ENCODE data around the gene RFNG.
A peak's percentile ranks its signal among the peaks of the same experiment; 100 is the strongest.

RFNG gene

DNA sequence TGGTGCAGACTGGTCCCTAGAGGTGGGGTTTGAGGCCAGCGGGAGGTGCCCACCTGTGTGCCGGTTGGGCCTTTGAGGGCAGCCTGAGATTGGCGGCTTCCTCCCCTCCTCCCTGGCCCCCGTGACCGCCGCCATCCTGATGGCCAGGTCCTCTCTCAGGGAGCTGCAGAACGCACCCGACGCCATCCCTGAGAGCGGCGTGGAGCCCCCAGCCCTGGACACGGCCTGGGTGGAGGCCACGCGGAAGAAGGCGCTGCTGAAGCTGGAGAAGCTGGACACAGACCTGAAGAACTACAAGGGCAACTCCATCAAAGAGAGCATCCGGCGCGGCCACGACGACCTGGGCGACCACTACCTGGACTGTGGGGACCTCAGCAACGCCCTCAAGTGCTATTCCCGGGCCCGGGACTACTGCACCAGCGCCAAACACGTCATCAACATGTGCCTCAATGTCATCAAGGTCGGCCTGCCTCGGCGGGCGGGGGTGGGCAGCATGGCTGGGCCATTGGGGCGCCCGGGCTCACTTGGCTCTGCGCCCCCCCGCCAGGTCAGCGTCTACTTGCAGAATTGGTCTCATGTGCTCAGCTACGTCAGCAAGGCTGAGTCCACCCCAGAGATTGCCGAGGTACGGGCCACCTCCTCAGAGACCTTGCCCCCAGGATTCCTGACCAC is 2.9 kb upstream of the RFNG start:
- Histone ChIP-seq H4K5ac (ENCODE audit: low read length) (no peak overlapping the region), H3K23ac (ENCODE audit: low read length) (no peak overlapping the region), H3K27ac (ENCODE audit: low read depth, low read length) (no peak overlapping the region), H3K27me3 (ENCODE audit: insufficient read depth, low read length, poor library complexity) (no peaks in the 10 kb centered on the region), H3K56ac (ENCODE audit: low read length) (no peak overlapping the region), H3K18ac (ENCODE audit: low read length) (no peak overlapping the region), H3K79me2 (ENCODE audit: control insufficient read depth, insufficient read depth, low read length) (peaks cover 7% of the 10 kb centered on the region), H3K4me2 (ENCODE audit: low read length) (no peak overlapping the region), H2AK5ac (ENCODE audit: low read length) (no peak overlapping the region), H3K36me3 (ENCODE audit: control insufficient read depth, insufficient read depth, low read length) (peaks cover 6% of the 10 kb centered on the region), H2BK5ac (ENCODE audit: low read length) (no peak overlapping the region), H4K8ac (ENCODE audit: low read depth, low read length) (no peak overlapping the region), H3K9ac (ENCODE audit: low read length) (no peak overlapping the region), H3K4me1 (ENCODE audit: control insufficient read depth, low read depth, low read length) (no peaks in the 10 kb centered on the region), H3K4me3 (ENCODE audit: low read length) (no peak overlapping the region), H3K79me1 (ENCODE audit: low read length) (peaks cover 3% of the 10 kb centered on the region), H2BK15ac (replicated peaks; ENCODE audit: low read depth) (no peak overlapping the region), H3K4ac (ENCODE audit: low read depth, low read length) (no peak overlapping the region), H2BK120ac (ENCODE audit: low read depth, low read length) (no peak overlapping the region)
- WGBS (ENCODE audit: extremely low coverage, insufficient coverage, low lambda C conversion rate), result no CpG with 5 or more reads among the region's 38 CpGs
- DNase-seq, result no peak

DNA sequence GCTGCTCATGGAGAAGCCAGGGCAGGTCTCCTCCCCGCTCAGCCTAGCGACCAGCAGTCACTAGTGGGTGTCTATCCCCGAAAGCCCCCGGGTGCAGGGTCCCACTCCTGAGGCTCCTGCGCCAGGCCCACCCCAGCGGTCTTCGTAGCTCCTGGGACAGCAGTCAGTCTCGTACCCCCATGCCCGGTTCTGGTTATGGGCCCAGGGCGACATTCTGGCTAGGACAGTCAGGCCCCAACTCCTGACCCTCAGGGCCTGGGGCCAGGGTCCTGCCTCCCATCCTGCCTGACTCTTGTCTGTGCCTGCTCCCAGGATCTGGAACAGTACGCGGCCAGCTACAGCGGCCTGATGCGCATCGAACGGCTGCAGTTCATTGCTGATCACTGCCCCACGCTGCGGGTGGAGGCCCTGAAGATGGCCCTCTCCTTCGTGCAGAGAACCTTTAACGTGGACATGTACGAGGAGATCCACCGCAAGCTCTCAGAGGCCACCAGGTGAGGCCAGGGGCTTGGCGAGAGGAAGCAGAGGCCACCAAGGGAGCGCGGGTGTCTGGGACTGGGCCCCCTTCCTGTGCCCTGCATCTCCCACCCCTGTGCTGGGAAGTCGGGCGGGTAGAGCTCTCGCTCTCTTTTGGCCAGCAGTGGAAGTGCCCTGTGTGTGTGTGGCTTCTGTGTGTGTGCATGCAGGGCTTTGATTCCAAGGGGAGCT is 2.1 kb upstream of the RFNG start:
- Histone ChIP-seq H3K79me1 (ENCODE audit: low read length) (peaks cover 3% of the 10 kb centered on the region), H3K18ac (ENCODE audit: low read length) (no peak overlapping the region), H3K4me2 (ENCODE audit: low read length) (no peak overlapping the region), H3K79me2 (ENCODE audit: control insufficient read depth, insufficient read depth, low read length) (peaks cover 7% of the 10 kb centered on the region), H3K9ac (ENCODE audit: low read length) (no peak overlapping the region), H4K8ac (ENCODE audit: low read depth, low read length) (no peak overlapping the region), H3K23ac (ENCODE audit: low read length) (no peak overlapping the region), H3K36me3 (ENCODE audit: control insufficient read depth, insufficient read depth, low read length) (peaks cover 6% of the 10 kb centered on the region), H2BK120ac (ENCODE audit: low read depth, low read length) (no peak overlapping the region), H2BK5ac (ENCODE audit: low read length) (no peak overlapping the region), H3K4me1 (ENCODE audit: control insufficient read depth, low read depth, low read length) (no peaks in the 10 kb centered on the region), H2AK5ac (ENCODE audit: low read length) (no peak overlapping the region), H3K4me3 (ENCODE audit: low read length) (no peak overlapping the region), H3K56ac (ENCODE audit: low read length) (no peak overlapping the region), H3K27me3 (ENCODE audit: insufficient read depth, low read length, poor library complexity) (no peaks in the 10 kb centered on the region), H4K5ac (ENCODE audit: low read length) (no peak overlapping the region), H3K4ac (ENCODE audit: low read depth, low read length) (no peak overlapping the region), H3K27ac (ENCODE audit: low read depth, low read length) (no peak overlapping the region), H2BK15ac (replicated peaks; ENCODE audit: low read depth) (no peak overlapping the region)
- no peak for DNase-seq
- WGBS (ENCODE audit: extremely low coverage, insufficient coverage, low lambda C conversion rate), result no CpG with 5 or more reads among the region's 28 CpGs

DNA sequence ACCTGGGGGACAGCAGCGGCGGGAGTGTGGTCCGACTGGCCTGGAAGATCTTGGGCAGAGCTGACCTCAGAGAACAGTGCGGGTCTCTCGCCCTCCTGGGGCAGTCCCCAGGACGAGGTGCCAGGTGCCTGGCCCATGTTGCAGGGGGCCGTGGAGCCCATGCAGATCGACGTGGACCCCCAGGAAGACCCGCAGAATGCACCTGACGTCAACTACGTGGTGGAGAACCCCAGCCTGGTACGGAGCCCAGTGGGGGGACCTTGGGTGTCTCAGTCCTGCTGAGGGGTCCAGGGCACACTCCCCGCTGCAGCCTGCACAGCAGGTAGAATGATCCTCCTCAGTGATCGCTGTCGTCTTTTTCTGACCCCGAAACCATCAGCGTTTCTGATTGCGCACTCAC is 1.5 kb upstream of the RFNG start:
- Histone ChIP-seq H3K27me3 (ENCODE audit: insufficient read depth, low read length, poor library complexity) (no peaks in the 10 kb centered on the region), H3K18ac (ENCODE audit: low read length) (no peak overlapping the region), H2BK5ac (ENCODE audit: low read length) (no peak overlapping the region), H3K4ac (ENCODE audit: low read depth, low read length) (no peak overlapping the region), H2BK120ac (ENCODE audit: low read depth, low read length) (no peak overlapping the region), H4K5ac (ENCODE audit: low read length) (no peak overlapping the region), H3K79me2 (ENCODE audit: control insufficient read depth, insufficient read depth, low read length) (peaks cover 7% of the 10 kb centered on the region), H4K8ac (ENCODE audit: low read depth, low read length) (no peak overlapping the region), H2BK15ac (replicated peaks; ENCODE audit: low read depth) (no peak overlapping the region), H3K9ac (ENCODE audit: low read length) (no peak overlapping the region), H3K27ac (ENCODE audit: low read depth, low read length) (no peak overlapping the region), H3K4me2 (ENCODE audit: low read length) (no peak overlapping the region), H3K23ac (ENCODE audit: low read length) (no peak overlapping the region), H3K79me1 (ENCODE audit: low read length) (peaks cover 3% of the 10 kb centered on the region), H2AK5ac (ENCODE audit: low read length) (no peak overlapping the region), H3K4me1 (ENCODE audit: control insufficient read depth, low read depth, low read length) (no peaks in the 10 kb centered on the region), H3K4me3 (ENCODE audit: low read length) (no peak overlapping the region), H3K36me3 (ENCODE audit: control insufficient read depth, insufficient read depth, low read length) (peaks cover 6% of the 10 kb centered on the region), H3K56ac (ENCODE audit: low read length) (no peak overlapping the region)
- no CpG with 5 or more reads among the region's 19 CpGs for WGBS (ENCODE audit: extremely low coverage, insufficient coverage, low lambda C conversion rate)
- DNase-seq, result no peak

DNA sequence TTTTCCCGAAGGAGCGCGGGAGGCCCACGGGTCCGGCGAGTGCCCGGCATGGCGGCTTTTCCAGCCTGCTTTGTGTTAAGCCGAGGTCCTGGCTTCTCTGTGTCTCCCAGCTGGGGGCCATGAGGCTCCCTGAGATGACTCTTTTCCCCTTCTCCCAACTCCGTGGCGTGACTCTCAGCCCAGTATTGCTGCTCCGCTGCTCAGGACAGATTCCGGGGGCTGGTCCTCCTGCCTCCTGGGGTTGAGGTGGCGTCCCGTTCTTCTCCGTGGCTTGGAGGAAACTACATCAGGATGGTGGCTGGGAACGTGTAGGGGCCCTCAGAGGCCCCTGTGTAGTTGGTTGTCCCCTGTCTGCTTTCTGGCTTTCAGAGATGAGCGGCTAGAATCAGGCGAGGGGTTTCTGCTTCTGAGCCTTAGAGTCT is 1.0 kb upstream of the RFNG start:
- DNase-seq, result no peak
- Histone ChIP-seq H3K79me2 (ENCODE audit: control insufficient read depth, insufficient read depth, low read length) (peaks cover 7% of the 10 kb centered on the region), H3K56ac (ENCODE audit: low read length) (peak overlapping the region; percentile 91), H2BK15ac (replicated peaks; ENCODE audit: low read depth) (no peak overlapping the region), H3K4ac (ENCODE audit: low read depth, low read length) (no peak overlapping the region), H2AK5ac (ENCODE audit: low read length) (no peak overlapping the region), H2BK120ac (ENCODE audit: low read depth, low read length) (no peak overlapping the region), H3K27ac (ENCODE audit: low read depth, low read length) (no peak overlapping the region), H4K5ac (ENCODE audit: low read length) (no peak overlapping the region), H2BK5ac (ENCODE audit: low read length) (no peak overlapping the region), H3K4me1 (ENCODE audit: control insufficient read depth, low read depth, low read length) (no peaks in the 10 kb centered on the region), H3K18ac (ENCODE audit: low read length) (no peak overlapping the region), H4K8ac (ENCODE audit: low read depth, low read length) (no peak overlapping the region), H3K79me1 (ENCODE audit: low read length) (peaks cover 3% of the 10 kb centered on the region), H3K27me3 (ENCODE audit: insufficient read depth, low read length, poor library complexity) (no peaks in the 10 kb centered on the region), H3K9ac (ENCODE audit: low read length) (peak overlapping the region; percentile 84), H3K4me2 (ENCODE audit: low read length) (peak overlapping the region; percentile 67), H3K4me3 (ENCODE audit: low read length) (peak overlapping the region; percentile 87), H3K23ac (ENCODE audit: low read length) (no peak overlapping the region), H3K36me3 (ENCODE audit: control insufficient read depth, insufficient read depth, low read length) (peaks cover 6% of the 10 kb centered on the region)
- WGBS (ENCODE audit: extremely low coverage, insufficient coverage, low lambda C conversion rate), result no CpG with 5 or more reads among the region's 19 CpGs

DNA sequence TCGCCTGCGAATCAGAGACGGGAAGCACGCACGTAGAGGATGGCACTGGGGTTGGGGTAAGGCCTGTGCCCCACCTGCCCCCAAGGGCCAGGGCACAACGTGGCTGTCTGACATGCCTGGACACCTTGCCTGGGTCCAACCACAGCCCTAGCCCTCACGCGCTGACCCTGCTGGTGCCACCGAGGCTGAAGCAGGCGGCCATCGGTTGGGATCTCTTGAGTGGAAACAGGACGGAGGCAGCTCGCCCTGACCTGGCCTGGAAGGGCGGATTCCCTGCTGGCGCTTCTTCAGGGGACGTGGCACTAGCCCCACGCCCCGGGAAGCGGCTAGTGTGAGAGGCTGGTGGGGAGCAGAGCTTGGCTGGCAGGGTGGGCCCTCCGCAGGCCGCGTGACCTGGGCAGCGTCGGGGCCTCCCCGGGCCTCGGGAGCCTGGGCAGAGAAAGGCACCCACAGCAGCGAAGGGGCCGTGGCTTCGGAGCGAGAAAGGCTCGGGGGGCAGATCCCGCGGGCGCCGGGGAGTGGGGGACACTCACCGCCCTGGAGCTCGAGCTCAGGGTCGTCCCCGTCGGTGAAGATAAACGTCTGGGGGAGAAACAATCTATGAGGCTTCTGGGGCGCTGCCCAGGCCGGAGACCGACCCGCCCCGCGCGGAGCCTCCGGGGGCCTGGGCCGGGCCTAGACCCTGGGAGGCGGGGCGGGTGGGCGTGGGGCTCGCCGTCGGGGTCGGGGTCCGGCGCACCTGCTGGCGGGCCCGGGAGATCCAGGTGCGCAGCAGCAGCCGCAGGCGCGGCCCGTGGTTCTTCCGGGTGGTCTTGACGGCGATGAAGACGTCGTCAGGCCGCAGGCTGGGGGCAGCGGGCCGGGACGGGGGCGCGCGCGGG is 610 bp downstream of the RFNG start:
- Histone ChIP-seq H3K4me3 (ENCODE audit: low read length) (peak overlapping the region; percentile 28), H3K18ac (ENCODE audit: low read length) (no peak overlapping the region), H3K56ac (ENCODE audit: low read length) (peak overlapping the region; percentile 86), H2BK15ac (replicated peaks; ENCODE audit: low read depth) (no peak overlapping the region), H3K79me2 (ENCODE audit: control insufficient read depth, insufficient read depth, low read length) (peaks cover 7% of the 10 kb centered on the region), H3K4ac (ENCODE audit: low read depth, low read length) (no peak overlapping the region), H2BK120ac (ENCODE audit: low read depth, low read length) (no peak overlapping the region), H4K8ac (ENCODE audit: low read depth, low read length) (no peak overlapping the region), H2AK5ac (ENCODE audit: low read length) (peak overlapping the region; percentile 82), H3K36me3 (ENCODE audit: control insufficient read depth, insufficient read depth, low read length) (peaks cover 6% of the 10 kb centered on the region), H4K5ac (ENCODE audit: low read length) (no peak overlapping the region), H3K4me2 (ENCODE audit: low read length) (peak overlapping the region; percentile 46), H3K27ac (ENCODE audit: low read depth, low read length) (no peak overlapping the region), H3K23ac (ENCODE audit: low read length) (peak overlapping the region; percentile 89), H3K4me1 (ENCODE audit: control insufficient read depth, low read depth, low read length) (no peaks in the 10 kb centered on the region), H3K27me3 (ENCODE audit: insufficient read depth, low read length, poor library complexity) (no peaks in the 10 kb centered on the region), H3K79me1 (ENCODE audit: low read length) (peaks cover 3% of the 10 kb centered on the region), H2BK5ac (ENCODE audit: low read length) (no peak overlapping the region), H3K9ac (ENCODE audit: low read length) (peak overlapping the region; percentile 73)
- no peak for DNase-seq
- no CpG with 5 or more reads among the region's 79 CpGs for WGBS (ENCODE audit: extremely low coverage, insufficient coverage, low lambda C conversion rate)

Data from mesendoderm (in vitro differentiated cells).